HepG2 (cell line): ENCODE results near the gene WDHD1. TPM values are rescaled to one million over a fixed set of nuclear protein-coding genes. Genes with fewer than 3 reads are reported as not detected.
A peak's percentile ranks its signal among the peaks of the same experiment; 100 is the strongest.

Experiments
- ATAC-seq: fragments of 200-7000 bp; cut with Tn5 transposase; 3 replicates; pipeline ENCODE4 v1.9.1; 2020; ENCODE audit warnings: mild to moderate bottlenecking, moderate library complexity
- BruUV-seq: library from RNA; stranded (reverse); fragments of 400-500 nt; replicated peaks from 2 replicates; lab custom pipeline; 2021; lab: Mats Ljungman, UMichigan
- CTCF ChIA-PET: fragments of 300-600 bp; formaldehyde crosslinking; extraction: SDS; loops from one replicate; lab custom pipeline; 2021; ENCODE audit warnings: low total read pairs, inconsistent platforms, low intra/inter-chr PET ratio; lab: Yijun Ruan, JAX
- POLR2A ChIA-PET: fragments of 350-600 bp; sonication (Branson Sonifier 250); formaldehyde crosslinking; loops from one replicate; lab custom pipeline; 2020; ENCODE audit warnings: antibody characterized with exemption, inconsistent platforms; lab: Yijun Ruan, JAX
- DNase-seq: peaks from one replicate; pipeline ENCODE4 v3.0.0-alpha.2; 2015; ENCODE audit warnings: low spot score
- FAIRE-seq: peaks from 3 replicates; lab custom pipeline; 2011; peaks lifted over from hg19 to GRCh38; lab: Jason Lieb, UNC
- H2AFZ ChIP-seq: one replicate; pipeline ENCODE4 v1.6.1; 2011; ENCODE audit warnings: low read length, inconsistent platforms
- H3K27ac ChIP-seq: fragments of 300-600 bp; 3 replicates; pipeline ENCODE4 v1.8.0; 2011; ENCODE audit warnings: mixed run types, mild to moderate bottlenecking, mixed read lengths, low read length, inconsistent platforms; ENCODE audit not compliant: insufficient read depth; ENCODE audit errors: extremely low read length
- H3K27me3 ChIP-seq, 2 experiments: fragments of 200-600 bp in 1 of 2; 2 replicates in 1 of 2; 3 replicates in 1 of 2; pipeline versions ENCODE4 v1.6.0 to v1.8.0; 2011; ENCODE audit warnings: low read length in 2 of 2, mild to moderate bottlenecking in 2 of 2, moderate library complexity in 2 of 2, inconsistent platforms in 1 of 2; ENCODE audit not compliant: insufficient read depth in 2 of 2, control insufficient read depth in 1 of 2
- H3K36me3 ChIP-seq, 2 experiments: fragments of 200-600 bp in 1 of 2; replicated peaks in 1 of 2; 2 replicates in 1 of 2; 3 replicates in 1 of 2; pipeline versions ENCODE4 v1.5.1 to v1.8.0; 2011; ENCODE audit warnings: low read length in 2 of 2, inconsistent platforms in 1 of 2; ENCODE audit not compliant: insufficient read depth in 2 of 2, control insufficient read depth in 1 of 2
- H3K4me1 ChIP-seq: 2 replicates; pipeline ENCODE4 v1.5.1; 2012; ENCODE audit warnings: low read length, inconsistent platforms; ENCODE audit not compliant: insufficient read depth
- H3K4me2 ChIP-seq: 2 replicates; pipeline ENCODE4 v1.6.0; 2011; ENCODE audit warnings: low read depth, low read length, inconsistent platforms
- H3K4me3 ChIP-seq, 3 experiments: fragments of 200-600 bp in 1 of 3; sonication (generic), shearing (Covaris generic) in 1 of 3; replicated peaks in 1 of 3; 2 replicates each; pipeline ENCODE4 v1.5.1; 2011 to 2016; ENCODE audit warnings: low read length in 3 of 3, inconsistent platforms in 2 of 3, low read depth in 2 of 3, mild to moderate bottlenecking in 2 of 3, control low read depth in 1 of 3, mixed read lengths in 1 of 3; ENCODE audit not compliant: insufficient read depth in 1 of 3
- H3K79me2 ChIP-seq: one replicate; pipeline ENCODE4 v1.6.1; 2011; ENCODE audit warnings: low read length, inconsistent platforms; ENCODE audit not compliant: insufficient read depth
- H3K9ac ChIP-seq: 2 replicates; pipeline ENCODE4 v1.6.0; 2011; ENCODE audit warnings: mild to moderate bottlenecking, low read depth, low read length, inconsistent platforms; ENCODE audit not compliant: insufficient read depth
- H3K9me3 ChIP-seq: 2 replicates; pipeline ENCODE4 v1.5.1; 2012; ENCODE audit warnings: mild to moderate bottlenecking, low read length
- H4K20me1 ChIP-seq: 2 replicates; pipeline ENCODE4 v1.6.0; 2011; ENCODE audit warnings: inconsistent platforms, mild to moderate bottlenecking, low read length, moderate library complexity; ENCODE audit not compliant: insufficient read depth
- EEA1 ChIP-seq: sonication (generic); formaldehyde crosslinking; IDR thresholded peaks from 2 replicates; pipeline ENCODE4 v1.5.1; 2020; ENCODE audit warnings: mild to moderate bottlenecking, missing genetic modification reagents, borderline replicate concordance
- HHEX ChIP-seq: IDR thresholded peaks from 2 replicates; pipeline ENCODE4 v1.6.1; 2016; ENCODE audit warnings: control low read depth
- MIXL1 ChIP-seq: IDR thresholded peaks from 2 replicates; pipeline ENCODE4 v1.6.1; 2016
- NR2F6 ChIP-seq, 2 experiments: IDR thresholded peaks; 2 replicates each; pipeline ENCODE4 v1.6.1; 2016; ENCODE audit warnings: antibody characterized with exemption in 1 of 2, mild to moderate bottlenecking in 1 of 2
- RARG ChIP-seq: sonication (generic); formaldehyde crosslinking; IDR thresholded peaks from 2 replicates; pipeline ENCODE4 v1.4.0; 2020; ENCODE audit warnings: low read depth, mild to moderate bottlenecking, missing genetic modification reagents
- RCOR2 ChIP-seq: IDR thresholded peaks from 2 replicates; pipeline ENCODE4 v1.6.1; 2016; ENCODE audit warnings: missing biosample characterization, missing genetic modification reagents
- SIX1 ChIP-seq: sonication (generic); formaldehyde crosslinking; IDR thresholded peaks from 2 replicates; pipeline ENCODE4 v1.4.0; 2020; ENCODE audit warnings: missing genetic modification reagents, borderline replicate concordance
- SMC3 ChIP-seq: IDR thresholded peaks from 2 replicates; pipeline ENCODE4 v1.6.1; 2011; ENCODE audit warnings: low read length, improper control_type of control experiment
- SOX5 ChIP-seq: IDR thresholded peaks from 2 replicates; pipeline ENCODE4 v1.6.1; 2016; ENCODE audit warnings: borderline replicate concordance
- TAF15 ChIP-seq: fragments of 200-400 bp; formaldehyde crosslinking; IDR thresholded peaks from one replicate; pipeline ENCODE4 v1.6.1; 2018; ENCODE audit warnings: mild to moderate bottlenecking, low read depth, low read length; ENCODE audit not compliant: poor library complexity, severe bottlenecking
- TCF7L2 ChIP-seq: IDR thresholded peaks from 2 replicates; pipeline ENCODE4 v1.6.1; 2011; ENCODE audit warnings: mild to moderate bottlenecking, low read depth, low read length, moderate library complexity
- YY1 ChIP-seq: IDR thresholded peaks from 2 replicates; pipeline ENCODE4 v1.6.1; 2011; ENCODE audit warnings: low read length, low read depth, moderate library complexity, mild to moderate bottlenecking; ENCODE audit not compliant: insufficient read depth, insufficient replicate concordance
- ZNF672 ChIP-seq: sonication (generic); formaldehyde crosslinking; IDR thresholded peaks from 2 replicates; pipeline ENCODE4 v1.8.1; 2022; ENCODE audit warnings: missing genetic modification reagents
- ZNF879 ChIP-seq: sonication (generic); formaldehyde crosslinking; IDR thresholded peaks from 2 replicates; pipeline ENCODE4 v1.8.1; 2023; ENCODE audit warnings: missing genetic modification reagents
- WGBS: methylation state at CpG from one replicate; pipeline ENCODE4 v1.1.6; 2017; ENCODE audit warnings: low lambda C conversion rate; 5-methylcytosine and 5-hydroxymethylcytosine counted together
- in situ Hi-C: cut with HindIII; loops from 2 replicates; pipeline ENCODE4 v1.10.0; 2017; ENCODE audit warnings: low pct_unique_long_range_greater_than_20kb; ENCODE audit not compliant: extremely low pct_ligation_motif_present
- intact Hi-C: fragments of 100-400 bp; cut with micrococcal nuclease; formaldehyde crosslinking; loops from one replicate; pipeline ENCODE4 v1.10.0; 2022; ENCODE audit not compliant: unreplicated experiment
- polyA plus RNA-seq, 8 experiments: library from polyadenylated mRNA; depleted of rRNA in 3 of 8; stranded (reverse) in 7 of 8; unstranded in 1 of 8; fragments of >200 nt; fragmentation: Illumina TruSeq in 4 of 8; extraction: Trizol in 4 of 8; gene quantifications; 2 replicates each; pipeline versions ENCODE4 v1.2.1 to v1.2.3, GENCODE V29; 2011 to 2016; ENCODE audit warnings: low read depth in 4 of 8, missing spikeins in 1 of 8, mixed read lengths in 1 of 8; ENCODE audit not compliant: insufficient read depth in 1 of 8
- total RNA-seq, 5 experiments: library from RNA; depleted of rRNA; stranded (reverse); fragments of >200 nt; fragmentation: Illumina TruSeq; extraction: Trizol; gene quantifications; 2 replicates each; pipeline ENCODE4 v1.2.3, GENCODE V29; 2016; ENCODE audit warnings: low read depth in 1 of 5
- TF ChIP-seq, protein P1 (sequence below): sonication (generic); formaldehyde crosslinking; IDR thresholded peaks from 2 replicates; pipeline ENCODE4 v1.8.0; 2022; ENCODE audit warnings: missing genetic modification reagents, low read depth, mild to moderate bottlenecking, borderline replicate concordance
- TF ChIP-seq, protein P2 (sequence below): sonication (generic); formaldehyde crosslinking; IDR thresholded peaks from 2 replicates; pipeline ENCODE4 v1.5.0; 2020; ENCODE audit warnings: mild to moderate bottlenecking, missing genetic modification reagents, moderate library complexity
- TF ChIP-seq, protein P3 (sequence below): IDR thresholded peaks from 2 replicates; pipeline ENCODE4 v1.6.1; 2016; ENCODE audit warnings: control low read depth

The WDHD1 gene
- total and polyA plus RNA-seq, 2 of the 13 experiments (the other 11 are each of a cell fraction or from before 2014, with no cell fraction given): 5.5 to 27.5 TPM

DNA sequence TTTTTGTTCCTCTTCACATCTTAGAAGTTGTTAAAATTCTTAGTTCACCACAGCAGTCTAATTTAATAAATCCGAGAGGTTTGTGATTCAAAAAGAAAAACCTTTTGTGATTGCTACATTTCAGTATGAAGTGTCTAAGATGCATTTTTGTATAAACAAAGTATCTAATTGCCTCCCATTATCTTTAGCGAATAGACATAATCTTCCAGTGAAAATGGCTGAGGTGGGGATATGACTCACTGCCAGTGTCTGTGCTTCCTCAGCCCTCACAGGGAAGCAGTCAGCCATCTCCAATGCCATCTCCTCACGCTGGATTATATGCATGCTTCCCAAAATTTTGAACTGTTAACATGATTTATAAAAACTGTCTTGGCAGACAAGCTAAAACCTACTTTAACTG is 131.9 kb downstream of the WDHD1 start (continued):
- no peak for TF ChIP-seq NR2F6 (IDR thresholded peaks at IDR 0.05)
- TF ChIP-seq NR2F6 (CRISPR knock-in tag; IDR thresholded peaks at IDR 0.05): no peak
- TF ChIP-seq YY1: no peak
- no peak for TF ChIP-seq TCF7L2
- TF ChIP-seq, protein P1, sequence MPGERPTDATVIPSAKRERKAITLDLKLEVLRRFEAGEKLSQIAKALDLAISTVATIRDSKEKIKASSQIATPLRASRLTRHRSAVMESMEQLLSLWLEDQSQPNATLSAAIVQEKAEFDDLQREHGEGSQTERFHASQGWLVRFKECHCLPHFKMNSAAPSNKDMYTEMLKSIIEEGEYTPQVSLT: no peak
- TF ChIP-seq ZNF672 (CRISPR knock-in tag): no peak
- TF ChIP-seq, all 625 proteins: peak for 0

DNA sequence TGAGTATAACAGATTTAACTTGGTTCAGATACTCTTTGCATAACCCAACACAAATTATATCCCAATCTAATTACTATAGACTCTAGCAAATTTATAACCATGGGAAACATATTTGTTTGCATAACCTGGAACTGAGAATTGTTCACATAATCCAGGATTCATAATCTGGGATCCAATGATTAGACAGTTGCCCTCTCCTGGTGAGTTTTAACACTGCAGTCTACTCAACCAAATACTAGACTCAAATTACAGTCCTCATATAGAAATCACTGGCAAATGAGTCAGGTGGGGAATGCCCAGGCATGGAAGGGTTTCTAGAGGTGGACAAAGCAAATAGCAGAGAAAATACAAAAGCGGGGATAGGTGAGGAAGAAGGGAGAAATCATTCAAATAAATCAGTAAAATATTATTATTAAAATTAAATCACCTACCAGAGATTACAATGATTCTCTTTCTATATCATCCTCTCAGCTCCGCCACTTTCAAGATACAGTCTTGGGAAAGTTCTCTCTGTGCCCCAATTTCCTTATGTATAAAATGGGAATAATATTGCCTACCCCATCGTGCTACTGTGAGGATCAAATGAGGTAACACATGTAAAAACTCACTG is 133.6 kb downstream of the WDHD1 start:
- peak; percentile 50 for DNase-seq
- peaks cover 55% of the 10 kb centered on the region for H3K79me2 ChIP-seq
- H4K20me1 ChIP-seq: no peaks in the 10 kb centered on the region
- peak; percentile 58 for ATAC-seq
- peaks cover 0 to 5% of the 10 kb centered on the region in 2 experiments; a peak in 2 of 5 replicates for H3K36me3 ChIP-seq
- H3K27ac ChIP-seq: no peak overlapping the region
- CTCF ChIA-PET: interaction anchor here (2.3 kb wide), 1 partner anchor 87 kb away, joined by 13 read pairs; no protein-coding TSS in a partner anchor
- H3K9me3 ChIP-seq: no peaks in the 10 kb centered on the region
- H3K4me3 ChIP-seq: no peak overlapping the region
- H3K4me2 ChIP-seq: no peak overlapping the region
- BruUV-seq: no TSS peak
- in situ Hi-C loops: no loop called here
- H3K9ac ChIP-seq: no peak overlapping the region
- H3K4me1 ChIP-seq: peaks cover 40% of the 10 kb centered on the region
- intact Hi-C loops: loop anchor here (5.0 kb wide), 1 partner anchor 86 kb away; no protein-coding TSS in a partner anchor
- no peak overlapping the region for H2AFZ ChIP-seq
- H3K27me3 ChIP-seq: no peaks in the 10 kb centered on the region
- peak; percentile 63 for FAIRE-seq
- POLR2A ChIA-PET: interaction anchor here (1.0 kb wide), 1 partner anchor 10 kb away, joined by 3 read pairs; no protein-coding TSS in a partner anchor
- 96% methylated on average over 3 of the region's 3 CpGs for WGBS
- TF ChIP-seq, protein P2, sequence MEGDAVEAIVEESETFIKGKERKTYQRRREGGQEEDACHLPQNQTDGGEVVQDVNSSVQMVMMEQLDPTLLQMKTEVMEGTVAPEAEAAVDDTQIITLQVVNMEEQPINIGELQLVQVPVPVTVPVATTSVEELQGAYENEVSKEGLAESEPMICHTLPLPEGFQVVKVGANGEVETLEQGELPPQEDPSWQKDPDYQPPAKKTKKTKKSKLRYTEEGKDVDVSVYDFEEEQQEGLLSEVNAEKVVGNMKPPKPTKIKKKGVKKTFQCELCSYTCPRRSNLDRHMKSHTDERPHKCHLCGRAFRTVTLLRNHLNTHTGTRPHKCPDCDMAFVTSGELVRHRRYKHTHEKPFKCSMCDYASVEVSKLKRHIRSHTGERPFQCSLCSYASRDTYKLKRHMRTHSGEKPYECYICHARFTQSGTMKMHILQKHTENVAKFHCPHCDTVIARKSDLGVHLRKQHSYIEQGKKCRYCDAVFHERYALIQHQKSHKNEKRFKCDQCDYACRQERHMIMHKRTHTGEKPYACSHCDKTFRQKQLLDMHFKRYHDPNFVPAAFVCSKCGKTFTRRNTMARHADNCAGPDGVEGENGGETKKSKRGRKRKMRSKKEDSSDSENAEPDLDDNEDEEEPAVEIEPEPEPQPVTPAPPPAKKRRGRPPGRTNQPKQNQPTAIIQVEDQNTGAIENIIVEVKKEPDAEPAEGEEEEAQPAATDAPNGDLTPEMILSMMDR (CRISPR knock-in tag): peak; percentile 63
- TF ChIP-seq, protein P3, sequence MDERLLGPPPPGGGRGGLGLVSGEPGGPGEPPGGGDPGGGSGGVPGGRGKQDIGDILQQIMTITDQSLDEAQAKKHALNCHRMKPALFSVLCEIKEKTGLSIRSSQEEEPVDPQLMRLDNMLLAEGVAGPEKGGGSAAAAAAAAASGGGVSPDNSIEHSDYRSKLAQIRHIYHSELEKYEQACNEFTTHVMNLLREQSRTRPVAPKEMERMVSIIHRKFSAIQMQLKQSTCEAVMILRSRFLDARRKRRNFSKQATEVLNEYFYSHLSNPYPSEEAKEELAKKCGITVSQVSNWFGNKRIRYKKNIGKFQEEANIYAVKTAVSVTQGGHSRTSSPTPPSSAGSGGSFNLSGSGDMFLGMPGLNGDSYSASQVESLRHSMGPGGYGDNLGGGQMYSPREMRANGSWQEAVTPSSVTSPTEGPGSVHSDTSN (CRISPR knock-in tag): no peak
- TF ChIP-seq ZNF879 (CRISPR knock-in tag): no peak
- TF ChIP-seq HHEX (CRISPR knock-in tag): no peak
- TF ChIP-seq SMC3: peak; percentile 61
- no peak for TF ChIP-seq TAF15
- no peak for TF ChIP-seq EEA1
- peak; percentile 71; the same call in 1 of the 2 replicates for TF ChIP-seq MIXL1 (CRISPR knock-in tag)
- no peak for TF ChIP-seq RCOR2 (CRISPR knock-in tag)
- TF ChIP-seq SOX5 (CRISPR knock-in tag): no peak
- 0 out of 2 replicates have a peak, but pooled peaks have one; percentile 11 for TF ChIP-seq SIX1
- no peak for TF ChIP-seq RARG
